HepG2 (cell line): Measurements from ENCODE around the gene SFTPA2. TPM values are rescaled to one million over a fixed set of nuclear protein-coding genes. Genes with fewer than 3 reads are reported as not detected.

Experiments
- ATAC-seq: fragments of 200-7000 bp; cut with Tn5 transposase; 3 replicates; pipeline ENCODE4 v1.9.1; 2020; ENCODE audit warnings: mild to moderate bottlenecking, moderate library complexity
- BruUV-seq: library from RNA; stranded (reverse); fragments of 400-500 nt; replicated peaks from 2 replicates; lab custom pipeline; 2021; lab: Mats Ljungman, UMichigan
- CTCF ChIA-PET: fragments of 300-600 bp; formaldehyde crosslinking; extraction: SDS; loops from one replicate; lab custom pipeline; 2021; ENCODE audit warnings: low total read pairs, inconsistent platforms, low intra/inter-chr PET ratio; lab: Yijun Ruan, JAX
- POLR2A ChIA-PET: fragments of 350-600 bp; sonication (Branson Sonifier 250); formaldehyde crosslinking; loops from one replicate; lab custom pipeline; 2020; ENCODE audit warnings: antibody characterized with exemption, inconsistent platforms; lab: Yijun Ruan, JAX
- DNase-seq: peaks from one replicate; pipeline ENCODE4 v3.0.0-alpha.2; 2015; ENCODE audit warnings: low spot score
- FAIRE-seq: peaks from 3 replicates; lab custom pipeline; 2011; peaks lifted over from hg19 to GRCh38; lab: Jason Lieb, UNC
- H2AFZ ChIP-seq: one replicate; pipeline ENCODE4 v1.6.1; 2011; ENCODE audit warnings: low read length, inconsistent platforms
- H3K27ac ChIP-seq: fragments of 300-600 bp; 3 replicates; pipeline ENCODE4 v1.8.0; 2011; ENCODE audit warnings: mixed run types, mild to moderate bottlenecking, mixed read lengths, low read length, inconsistent platforms; ENCODE audit not compliant: insufficient read depth; ENCODE audit errors: extremely low read length
- H3K27me3 ChIP-seq, 2 experiments: fragments of 200-600 bp in 1 of 2; 2 replicates in 1 of 2; 3 replicates in 1 of 2; pipeline versions ENCODE4 v1.6.0 to v1.8.0; 2011; ENCODE audit warnings: low read length in 2 of 2, mild to moderate bottlenecking in 2 of 2, moderate library complexity in 2 of 2, inconsistent platforms in 1 of 2; ENCODE audit not compliant: insufficient read depth in 2 of 2, control insufficient read depth in 1 of 2
- H3K36me3 ChIP-seq, 2 experiments: fragments of 200-600 bp in 1 of 2; replicated peaks in 1 of 2; 2 replicates in 1 of 2; 3 replicates in 1 of 2; pipeline versions ENCODE4 v1.5.1 to v1.8.0; 2011; ENCODE audit warnings: low read length in 2 of 2, inconsistent platforms in 1 of 2; ENCODE audit not compliant: insufficient read depth in 2 of 2, control insufficient read depth in 1 of 2
- H3K4me1 ChIP-seq: 2 replicates; pipeline ENCODE4 v1.5.1; 2012; ENCODE audit warnings: low read length, inconsistent platforms; ENCODE audit not compliant: insufficient read depth
- H3K4me2 ChIP-seq: 2 replicates; pipeline ENCODE4 v1.6.0; 2011; ENCODE audit warnings: low read depth, low read length, inconsistent platforms
- H3K4me3 ChIP-seq, 3 experiments: fragments of 200-600 bp in 1 of 3; sonication (generic), shearing (Covaris generic) in 1 of 3; replicated peaks in 1 of 3; 2 replicates each; pipeline ENCODE4 v1.5.1; 2011 to 2016; ENCODE audit warnings: low read length in 3 of 3, inconsistent platforms in 2 of 3, low read depth in 2 of 3, mild to moderate bottlenecking in 2 of 3, control low read depth in 1 of 3, mixed read lengths in 1 of 3; ENCODE audit not compliant: insufficient read depth in 1 of 3
- H3K79me2 ChIP-seq: one replicate; pipeline ENCODE4 v1.6.1; 2011; ENCODE audit warnings: low read length, inconsistent platforms; ENCODE audit not compliant: insufficient read depth
- H3K9ac ChIP-seq: 2 replicates; pipeline ENCODE4 v1.6.0; 2011; ENCODE audit warnings: mild to moderate bottlenecking, low read depth, low read length, inconsistent platforms; ENCODE audit not compliant: insufficient read depth
- H3K9me3 ChIP-seq: 2 replicates; pipeline ENCODE4 v1.5.1; 2012; ENCODE audit warnings: mild to moderate bottlenecking, low read length
- H4K20me1 ChIP-seq: 2 replicates; pipeline ENCODE4 v1.6.0; 2011; ENCODE audit warnings: inconsistent platforms, mild to moderate bottlenecking, low read length, moderate library complexity; ENCODE audit not compliant: insufficient read depth
- DPF2 ChIP-seq: sonication (generic); formaldehyde crosslinking; IDR thresholded peaks from 2 replicates; pipeline ENCODE4 v1.4.0; 2020; ENCODE audit warnings: mild to moderate bottlenecking, low read depth, missing genetic modification reagents, borderline replicate concordance
- EEA1 ChIP-seq: sonication (generic); formaldehyde crosslinking; IDR thresholded peaks from 2 replicates; pipeline ENCODE4 v1.5.1; 2020; ENCODE audit warnings: mild to moderate bottlenecking, missing genetic modification reagents, borderline replicate concordance
- ELF3 ChIP-seq: IDR thresholded peaks from 2 replicates; pipeline ENCODE4 v1.6.1; 2016; ENCODE audit warnings: missing genetic modification reagents, missing compliant biosample characterization
- GLI4 ChIP-seq: sonication (generic); formaldehyde crosslinking; IDR thresholded peaks from 2 replicates; pipeline ENCODE4 v1.5.1; 2020; ENCODE audit warnings: missing genetic modification reagents, mild to moderate bottlenecking, moderate library complexity, borderline replicate concordance
- HMG20A ChIP-seq: IDR thresholded peaks from 2 replicates; pipeline ENCODE4 v1.6.1; 2016; ENCODE audit warnings: borderline replicate concordance
- MTF2 ChIP-seq: sonication (generic); formaldehyde crosslinking; IDR thresholded peaks from 2 replicates; pipeline ENCODE4 v1.5.0; 2020; ENCODE audit warnings: missing genetic modification reagents, borderline replicate concordance
- MXD4 ChIP-seq: IDR thresholded peaks from 2 replicates; pipeline ENCODE4 v1.6.1; 2016; ENCODE audit warnings: mild to moderate bottlenecking, missing biosample characterization, missing genetic modification reagents
- MXI1 ChIP-seq: IDR thresholded peaks from 3 replicates; pipeline ENCODE4 v1.6.1; 2012; ENCODE audit warnings: low read depth, low read length, inconsistent platforms, borderline replicate concordance
- TEAD2 ChIP-seq: sonication (generic); formaldehyde crosslinking; IDR thresholded peaks from 2 replicates; pipeline ENCODE4 v1.9.0; 2021; ENCODE audit warnings: missing genetic modification reagents
- ZFP36L2 ChIP-seq: sonication (generic); formaldehyde crosslinking; IDR thresholded peaks from 2 replicates; pipeline ENCODE4 v1.4.0; 2020; ENCODE audit warnings: missing genetic modification reagents
- ZFP62 ChIP-seq: sonication (generic); formaldehyde crosslinking; IDR thresholded peaks from 2 replicates; pipeline ENCODE4 v1.4.0; 2020; ENCODE audit warnings: missing genetic modification reagents
- ZKSCAN8 ChIP-seq: IDR thresholded peaks from 2 replicates; pipeline ENCODE4 v1.6.1; 2016; ENCODE audit warnings: borderline replicate concordance, missing genetic modification reagents, missing compliant biosample characterization
- ZNF124 ChIP-seq: sonication (generic); formaldehyde crosslinking; IDR thresholded peaks from 2 replicates; pipeline ENCODE4 v1.4.0; 2020; ENCODE audit warnings: missing genetic modification reagents
- ZNF143 ChIP-seq: sonication (generic); formaldehyde crosslinking; IDR thresholded peaks from 2 replicates; pipeline ENCODE4 v1.4.0; 2020; ENCODE audit warnings: missing genetic modification reagents
- ZNF207 ChIP-seq: fragments of 450-650 bp; IDR thresholded peaks from 2 replicates; pipeline ENCODE4 v1.6.1; 2016; ENCODE audit warnings: antibody characterized with exemption, borderline replicate concordance
- ZNF850 ChIP-seq: sonication (generic); formaldehyde crosslinking; conservative IDR thresholded peaks from 2 replicates; pipeline ENCODE4 v1.9.0; 2021; ENCODE audit warnings: mild to moderate bottlenecking, missing genetic modification reagents
- WGBS: methylation state at CpG from one replicate; pipeline ENCODE4 v1.1.6; 2017; ENCODE audit warnings: low lambda C conversion rate; 5-methylcytosine and 5-hydroxymethylcytosine counted together
- in situ Hi-C: cut with HindIII; loops from 2 replicates; pipeline ENCODE4 v1.10.0; 2017; ENCODE audit warnings: low pct_unique_long_range_greater_than_20kb; ENCODE audit not compliant: extremely low pct_ligation_motif_present
- intact Hi-C: fragments of 100-400 bp; cut with micrococcal nuclease; formaldehyde crosslinking; loops from one replicate; pipeline ENCODE4 v1.10.0; 2022; ENCODE audit not compliant: unreplicated experiment
- polyA plus RNA-seq, 8 experiments: library from polyadenylated mRNA; depleted of rRNA in 3 of 8; stranded (reverse) in 7 of 8; unstranded in 1 of 8; fragments of >200 nt; fragmentation: Illumina TruSeq in 4 of 8; extraction: Trizol in 4 of 8; gene quantifications; 2 replicates each; pipeline versions ENCODE4 v1.2.1 to v1.2.3, GENCODE V29; 2011 to 2016; ENCODE audit warnings: low read depth in 4 of 8, missing spikeins in 1 of 8, mixed read lengths in 1 of 8; ENCODE audit not compliant: insufficient read depth in 1 of 8
- total RNA-seq, 5 experiments: library from RNA; depleted of rRNA; stranded (reverse); fragments of >200 nt; fragmentation: Illumina TruSeq; extraction: Trizol; gene quantifications; 2 replicates each; pipeline ENCODE4 v1.2.3, GENCODE V29; 2016; ENCODE audit warnings: low read depth in 1 of 5
- TF ChIP-seq, protein P1 (sequence below): sonication (generic); formaldehyde crosslinking; IDR thresholded peaks from 2 replicates; pipeline ENCODE4 v1.5.1; 2020; ENCODE audit warnings: mild to moderate bottlenecking, moderate library complexity, missing genetic modification reagents
- TF ChIP-seq, protein P2 (sequence below): sonication (generic); formaldehyde crosslinking; IDR thresholded peaks from 2 replicates; pipeline ENCODE4 v1.5.0; 2020; ENCODE audit warnings: missing genetic modification reagents

The SFTPA2 gene
- total and polyA plus RNA-seq, 2 of the 13 experiments (the other 11 are each of a cell fraction or from before 2014, with no cell fraction given) = 0.04 TPM; not detected in 1

DNA sequence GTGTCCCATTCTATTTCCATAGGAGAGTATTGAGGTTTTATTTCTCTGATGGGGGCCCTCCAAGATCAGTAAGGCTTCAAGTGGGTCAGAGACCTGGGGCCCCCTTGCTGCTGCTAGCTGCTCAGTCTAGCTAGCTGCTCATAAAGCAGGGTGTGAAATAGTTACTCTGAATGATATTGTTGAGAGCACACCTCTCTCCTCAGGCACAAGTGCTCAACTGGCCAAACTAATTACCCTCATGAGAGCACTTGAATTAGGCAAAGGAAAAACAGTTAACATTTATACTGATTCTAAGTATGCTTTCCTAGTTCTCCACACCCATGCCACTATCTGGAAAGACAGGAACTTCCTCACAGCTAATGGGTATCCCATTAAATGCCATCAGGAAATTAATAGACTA, 45.1 kb upstream of the SFTPA2 start:
- CTCF ChIA-PET = no interaction called here
- no peak overlapping the region for H2AFZ ChIP-seq

DNA sequence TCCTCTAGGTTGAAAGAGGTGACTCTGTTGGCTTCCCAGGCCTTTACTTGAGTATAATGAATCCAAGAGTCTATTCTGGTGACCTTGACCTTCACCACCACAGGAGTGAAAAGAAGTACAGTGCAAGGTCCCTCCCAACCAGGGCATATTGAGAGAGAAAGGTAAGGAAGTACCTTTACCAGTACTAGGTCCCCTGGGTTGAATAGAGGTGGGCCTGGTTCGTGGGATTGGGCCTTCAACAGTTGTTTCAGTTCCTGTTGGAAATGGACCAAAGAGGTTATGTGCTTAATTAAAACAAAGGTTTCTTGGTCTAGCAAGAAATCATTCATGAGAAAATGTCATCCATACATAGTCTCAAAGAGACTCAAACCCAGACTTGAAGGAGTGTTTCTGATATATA, 44.1 kb upstream of the SFTPA2 start:
- POLR2A ChIA-PET = no interaction called here
- 0% methylated on average over 1 of the region's 1 CpG for WGBS
- no TSS peak for BruUV-seq
- no peak for ATAC-seq
- in situ Hi-C loops (no loop called here), intact Hi-C loops (no loop called here)
- peaks cover 0 to 2% of the 10 kb centered on the region in 2 experiments; a peak in 2 of 5 replicates for H3K27me3 ChIP-seq
- no peak for DNase-seq
- no peaks in the 10 kb centered on the region for H3K9me3 ChIP-seq
- no peaks in the 10 kb centered on the region for H3K4me1 ChIP-seq
- no peak overlapping the region for H3K4me3 ChIP-seq
- H3K27ac ChIP-seq = no peak overlapping the region
- CTCF ChIA-PET = no interaction called here
- H3K36me3 ChIP-seq = no peaks in the 10 kb centered on the region
- no peaks in the 10 kb centered on the region for H3K79me2 ChIP-seq
- H4K20me1 ChIP-seq = peaks cover 3% of the 10 kb centered on the region; the same call in 1 of the 2 replicates
- no peak overlapping the region for H3K4me2 ChIP-seq
- no peak overlapping the region for H3K9ac ChIP-seq
- no peak for FAIRE-seq
- no peak overlapping the region for H2AFZ ChIP-seq
- TF ChIP-seq GLI4 (CRISPR knock-in tag) (no peak), ZFP36L2 (CRISPR knock-in tag) (no peak), TEAD2 (CRISPR knock-in tag) (no peak), MXD4 (CRISPR knock-in tag) (no peak), ZNF143 (CRISPR knock-in tag) (no peak), ZNF850 (CRISPR knock-in tag) (no peak), MXI1 (no peak)
- TF ChIP-seq, protein P1, sequence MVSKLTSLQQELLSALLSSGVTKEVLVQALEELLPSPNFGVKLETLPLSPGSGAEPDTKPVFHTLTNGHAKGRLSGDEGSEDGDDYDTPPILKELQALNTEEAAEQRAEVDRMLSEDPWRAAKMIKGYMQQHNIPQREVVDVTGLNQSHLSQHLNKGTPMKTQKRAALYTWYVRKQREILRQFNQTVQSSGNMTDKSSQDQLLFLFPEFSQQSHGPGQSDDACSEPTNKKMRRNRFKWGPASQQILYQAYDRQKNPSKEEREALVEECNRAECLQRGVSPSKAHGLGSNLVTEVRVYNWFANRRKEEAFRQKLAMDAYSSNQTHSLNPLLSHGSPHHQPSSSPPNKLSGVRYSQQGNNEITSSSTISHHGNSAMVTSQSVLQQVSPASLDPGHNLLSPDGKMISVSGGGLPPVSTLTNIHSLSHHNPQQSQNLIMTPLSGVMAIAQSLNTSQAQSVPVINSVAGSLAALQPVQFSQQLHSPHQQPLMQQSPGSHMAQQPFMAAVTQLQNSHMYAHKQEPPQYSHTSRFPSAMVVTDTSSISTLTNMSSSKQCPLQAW (CRISPR knock-in tag) = no peak

More for the DNA sequence above, 45.1 kb upstream of the SFTPA2 start:
- Histone ChIP-seq H3K27ac (no peak overlapping the region), H3K9me3 (no peaks in the 10 kb centered on the region), H3K27me3 (peaks cover under 1 to 2% of the 10 kb centered on the region in 2 experiments; a peak in 2 of 5 replicates), H3K9ac (no peak overlapping the region), H3K4me3 (no peak overlapping the region), H3K4me1 (no peaks in the 10 kb centered on the region), H3K79me2 (no peaks in the 10 kb centered on the region), H3K36me3 (no peaks in the 10 kb centered on the region), H3K4me2 (no peak overlapping the region), H4K20me1 (peaks cover 3% of the 10 kb centered on the region; the same call in 1 of the 2 replicates)
- in situ Hi-C loops (loop anchor here (5.0 kb wide), 1 partner anchor 38 kb away; no protein-coding TSS in a partner anchor), intact Hi-C loops (no loop called here)
- POLR2A ChIA-PET = no interaction called here
- BruUV-seq = no TSS peak
- FAIRE-seq (no peak), ATAC-seq (no peak), DNase-seq (no peak)
- TF ChIP-seq MTF2 (CRISPR knock-in tag) (no peak), ELF3 (CRISPR knock-in tag) (no peak), ZFP62 (CRISPR knock-in tag) (no peak), DPF2 (CRISPR knock-in tag) (no peak), ZNF207 (no peak), HMG20A (no peak), ZNF124 (CRISPR knock-in tag) (no peak), ZKSCAN8 (CRISPR knock-in tag) (no peak), EEA1 (no peak)
- TF ChIP-seq, protein P2, sequence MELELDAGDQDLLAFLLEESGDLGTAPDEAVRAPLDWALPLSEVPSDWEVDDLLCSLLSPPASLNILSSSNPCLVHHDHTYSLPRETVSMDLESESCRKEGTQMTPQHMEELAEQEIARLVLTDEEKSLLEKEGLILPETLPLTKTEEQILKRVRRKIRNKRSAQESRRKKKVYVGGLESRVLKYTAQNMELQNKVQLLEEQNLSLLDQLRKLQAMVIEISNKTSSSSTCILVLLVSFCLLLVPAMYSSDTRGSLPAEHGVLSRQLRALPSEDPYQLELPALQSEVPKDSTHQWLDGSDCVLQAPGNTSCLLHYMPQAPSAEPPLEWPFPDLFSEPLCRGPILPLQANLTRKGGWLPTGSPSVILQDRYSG (CRISPR knock-in tag) = no peak
